ENCODE results near the gene GRIN3B. TPM values are rescaled to one million over a fixed set of nuclear protein-coding genes. Genes with fewer than 3 reads are reported as not detected.
A peak's percentile ranks its signal among the peaks of the same experiment; 100 is the strongest.
"Not testable (repeated sequence)": the region's sequence is repeated elsewhere in the genome, so short reads cannot be mapped to it uniquely, and the experiment has no call there.

Gene GRIN3B
- total RNA-seq, 1 experiment from 2014 or later, result 3.5 TPM

DNA sequence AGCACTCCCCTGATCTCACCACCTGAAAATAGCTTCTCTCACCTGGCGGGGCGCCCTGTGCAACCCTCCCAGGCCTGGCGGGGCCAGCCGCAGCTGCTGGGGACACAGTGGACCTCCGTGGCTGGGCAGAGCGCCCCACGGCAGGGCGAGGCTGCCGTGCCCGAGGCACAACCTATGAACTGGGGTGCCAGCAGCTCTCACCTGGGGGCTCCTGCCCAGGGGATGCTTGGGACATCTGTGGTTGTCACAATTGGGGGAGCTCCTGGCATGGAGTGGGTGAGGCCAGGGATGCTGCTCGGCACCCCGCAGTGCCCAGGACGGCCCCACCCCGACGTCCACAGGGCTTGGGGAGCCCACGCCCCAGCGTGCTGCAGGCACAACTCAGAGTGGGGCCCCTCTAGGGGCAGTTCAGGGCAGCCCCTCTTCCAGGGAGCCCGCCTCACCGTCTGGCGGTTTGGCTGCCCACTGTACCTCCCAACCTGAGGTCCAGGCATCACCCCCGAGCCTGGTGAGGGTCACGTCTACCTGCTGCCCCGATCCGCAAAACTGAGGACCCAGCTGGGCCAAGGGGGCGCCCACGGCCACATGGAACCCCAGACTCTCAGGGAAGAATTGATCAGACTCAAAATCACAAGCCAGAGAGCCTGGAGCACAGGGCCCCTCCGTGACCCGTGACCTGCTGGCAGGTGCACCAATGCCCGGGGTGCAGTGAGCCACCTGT, 15.0 kb downstream of the GRIN3B start:
- in situ Hi-C loops (cut with HindIII; ENCODE audit: low sequenced_read_pairs), result no loop called here
- DNase-seq (ENCODE audit: low spot score), result no peak

DNA sequence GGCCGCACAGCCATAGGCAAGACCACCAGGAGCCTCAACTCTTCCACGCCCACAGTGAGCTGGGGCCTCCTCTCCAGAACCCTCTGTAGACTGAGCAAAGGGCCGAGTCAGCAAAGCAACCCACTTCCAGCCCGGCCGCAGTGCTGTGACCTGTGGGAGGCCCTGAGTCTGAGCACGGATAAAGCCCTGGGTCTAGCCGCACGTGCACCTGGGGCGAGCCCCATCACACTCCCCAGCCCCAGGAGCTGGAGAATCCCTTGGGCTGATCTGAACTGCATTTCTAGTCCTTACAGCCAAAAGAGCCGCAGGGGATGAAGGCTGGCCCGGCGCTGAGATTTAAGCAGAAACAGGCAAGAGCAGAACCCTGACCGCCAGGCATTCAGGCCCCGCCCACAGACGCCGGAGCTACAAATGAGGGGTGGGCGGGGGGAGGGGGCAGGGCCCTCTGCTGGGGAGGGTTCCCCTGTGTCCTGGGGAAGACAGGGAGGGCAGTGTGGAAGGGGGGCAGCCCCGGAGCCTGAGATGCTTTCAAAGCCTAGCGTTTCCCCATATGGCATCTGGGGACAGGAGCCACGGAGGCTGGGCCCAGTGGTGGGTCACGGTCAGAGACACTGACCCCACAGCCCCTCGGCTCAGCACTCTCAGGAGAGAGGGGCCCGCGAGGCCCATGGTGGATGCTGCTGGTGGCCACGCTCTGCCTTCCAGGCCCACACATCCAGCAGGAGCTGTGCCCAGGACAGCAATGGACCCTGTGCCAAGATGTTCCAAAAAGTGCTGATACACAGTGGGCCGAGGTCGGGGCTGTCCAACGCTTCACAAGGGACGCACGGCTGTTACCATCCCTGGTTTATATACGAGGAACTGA, 15.8 kb downstream of the GRIN3B start:
- peak; percentile 23 for DNase-seq (ENCODE audit: low spot score)
- in situ Hi-C loops (cut with HindIII; ENCODE audit: low sequenced_read_pairs), result no loop called here

DNA sequence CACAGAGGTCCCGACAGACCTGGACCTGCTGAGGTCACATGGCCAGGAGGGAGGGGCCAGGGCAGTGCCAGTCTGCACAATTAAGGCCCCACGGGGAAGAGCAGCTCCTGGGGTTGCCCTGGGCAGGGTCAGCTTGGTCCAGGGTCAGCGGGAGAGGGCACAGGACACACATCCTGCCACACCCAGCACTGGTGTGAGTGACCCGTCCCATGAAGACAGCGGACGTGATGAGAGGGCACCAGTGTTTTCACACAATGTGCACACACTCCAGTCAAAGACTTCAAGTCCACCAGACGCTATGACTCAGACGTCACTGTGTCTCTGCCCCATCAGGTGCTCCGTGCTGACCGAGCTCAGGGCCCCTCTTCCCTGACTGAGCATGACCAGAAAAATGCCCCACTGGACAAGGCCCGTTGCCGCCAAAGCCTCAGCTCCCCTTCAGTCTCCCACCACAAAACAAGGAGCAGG, 16.5 kb downstream of the GRIN3B start:
- DNase-seq (ENCODE audit: low spot score), result peak; percentile 25
- in situ Hi-C loops (cut with HindIII; ENCODE audit: low sequenced_read_pairs), result no loop called here

DNA sequence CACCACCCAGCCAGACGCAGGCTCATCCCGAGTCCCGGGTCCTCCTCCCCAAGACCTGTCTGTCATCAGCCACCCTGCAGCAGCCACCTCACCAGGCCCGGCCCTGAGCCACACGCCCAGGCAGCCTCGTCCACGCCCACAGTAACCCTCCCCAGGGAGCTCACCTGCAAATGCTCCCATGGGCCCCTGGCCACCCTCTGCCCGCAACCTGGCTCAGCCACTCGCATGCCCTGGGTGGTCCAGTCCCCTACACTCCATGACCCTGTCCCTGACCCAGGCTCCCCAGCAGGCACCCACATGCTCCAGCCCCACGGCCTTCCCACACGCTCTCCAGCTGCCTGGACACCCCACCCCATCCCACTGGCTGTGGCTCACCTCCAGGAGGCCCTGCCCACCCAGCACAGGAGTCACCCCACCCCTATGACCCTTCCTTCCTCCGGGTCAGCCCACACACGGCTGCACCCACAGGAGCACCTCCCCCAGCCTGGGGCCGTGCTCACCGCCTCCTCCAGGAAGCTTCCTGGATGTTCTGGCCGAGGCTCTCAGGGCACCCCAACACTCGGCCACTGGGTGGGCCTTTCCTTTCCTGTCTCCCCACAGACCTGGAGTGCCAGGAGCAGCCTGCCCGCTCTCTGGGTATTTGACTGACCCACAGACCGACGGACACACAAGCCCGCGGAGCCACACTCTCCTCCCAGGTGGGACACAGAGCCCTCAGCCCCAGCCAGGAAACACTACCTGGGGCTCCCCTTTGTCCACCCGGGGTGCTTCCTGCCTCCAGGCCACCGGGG, 17.1 kb downstream of the GRIN3B start:
- DNase-seq (ENCODE audit: low spot score), result no peak
- in situ Hi-C loops (cut with HindIII; ENCODE audit: low sequenced_read_pairs), result no loop called here

- in situ Hi-C loops (cut with HindIII; ENCODE audit: low sequenced_read_pairs), result no loop called here
- DNase-seq (ENCODE audit: low spot score), result no peak
Observed at GRCh38 chr19:1017906-1018305, 17.7 kb downstream of the GRIN3B start.

GRCh38 chr19:1018393-1018792, 18.2 kb downstream of the GRIN3B start:
- in situ Hi-C loops (cut with HindIII; ENCODE audit: low sequenced_read_pairs), result no loop called here
- DNase-seq (ENCODE audit: low spot score), result no peak

DNA sequence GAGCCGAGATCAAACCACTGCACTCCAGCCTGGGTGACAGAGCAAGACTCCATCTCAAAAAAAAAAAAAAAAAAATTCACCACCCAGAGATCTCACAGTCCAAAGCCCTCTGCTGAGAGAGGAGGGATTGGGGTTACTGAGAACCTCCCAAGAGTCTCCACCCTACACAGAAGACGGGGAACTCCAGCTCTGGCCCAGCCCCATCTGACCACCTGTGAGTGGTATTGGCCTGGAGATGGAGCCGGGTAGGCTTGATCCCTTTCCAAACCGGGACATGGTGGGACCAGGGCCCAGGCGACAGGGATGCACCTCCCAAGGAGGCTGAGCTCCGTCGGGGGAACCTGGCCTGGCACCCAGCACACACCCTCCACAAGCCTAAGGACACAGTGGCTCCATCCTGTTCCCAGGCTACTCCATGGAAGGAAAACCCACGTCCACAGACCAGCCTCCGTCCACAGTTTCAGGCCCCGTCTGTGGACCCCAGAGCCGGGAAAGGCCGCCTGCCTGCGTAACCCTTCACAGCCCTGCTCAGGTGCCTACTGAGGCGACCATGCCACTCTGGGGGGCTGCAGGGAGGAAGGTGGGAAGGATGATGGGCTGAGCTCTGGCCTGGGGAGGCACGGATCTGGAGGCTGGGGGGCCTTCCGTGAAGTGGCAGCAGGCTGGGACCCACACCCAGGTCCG, 18.9 kb downstream of the GRIN3B start:
- in situ Hi-C loops (cut with HindIII; ENCODE audit: low sequenced_read_pairs), result no loop called here
- no peak for DNase-seq (ENCODE audit: low spot score)

- DNase-seq (ENCODE audit: low spot score), result no peak
- in situ Hi-C loops (cut with HindIII; ENCODE audit: low sequenced_read_pairs), result no loop called here
Observed at GRCh38 chr19:1019616-1019961, 19.4 kb downstream of the GRIN3B start.

- in situ Hi-C loops (cut with HindIII; ENCODE audit: low sequenced_read_pairs), result no loop called here
- no peak for DNase-seq (ENCODE audit: low spot score)
Observed at GRCh38 chr19:1019980-1020867, 20.0 kb downstream of the GRIN3B start.

GRCh38 chr19:1020868-1021425, 20.7 kb downstream of the GRIN3B start, which contains the start of gene TMEM259:
TSS of gene TMEM259 (minus strand) at chr19:1021123. CDS start at chr19:1020996, 127 bp downstream.
- in situ Hi-C loops (cut with HindIII; ENCODE audit: low sequenced_read_pairs), result no loop called here

DNA sequence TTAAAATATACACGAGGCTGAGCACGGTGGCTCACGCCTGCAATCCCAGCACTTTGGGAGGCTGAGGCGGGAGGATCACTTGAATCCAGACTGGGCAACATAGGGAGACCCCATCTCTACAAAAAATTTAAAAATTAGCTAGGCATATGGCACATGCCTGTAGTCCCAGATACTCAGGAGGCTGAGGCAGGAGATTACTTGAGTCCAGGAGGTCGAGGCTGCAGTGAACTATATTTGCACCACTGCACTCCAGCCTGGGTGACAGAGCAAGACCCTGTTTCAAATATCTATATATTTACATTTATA, 23.6 kb downstream of the GRIN3B start:
- in situ Hi-C loops (cut with HindIII; ENCODE audit: low sequenced_read_pairs); DNase-seq (ENCODE audit: low spot score): not testable (repeated sequence)

More at GRCh38 chr19:1020868-1021425, 20.7 kb downstream of the GRIN3B start, which contains the start of gene TMEM259:
- DNase-seq (ENCODE audit: low spot score), result peak; percentile 97

DNA sequence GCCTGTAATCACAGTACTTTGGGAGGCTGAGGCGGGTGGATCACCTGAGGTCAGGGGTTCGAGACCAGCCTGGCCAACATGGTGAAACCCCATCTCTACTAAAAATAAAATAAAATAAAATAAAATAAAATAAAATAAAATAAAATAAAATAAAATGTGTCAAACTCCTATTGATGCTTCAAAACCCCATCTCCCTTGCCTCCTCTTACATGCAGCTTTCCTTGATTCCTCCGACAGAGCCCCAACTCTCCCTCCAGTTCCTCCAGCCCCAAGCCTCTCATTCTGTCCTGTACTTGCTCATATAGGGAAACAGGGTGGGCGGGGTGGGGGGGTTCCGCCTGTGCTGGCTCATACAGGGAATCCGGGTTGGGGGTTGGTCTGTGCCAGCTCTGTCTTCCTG, 24.9 kb downstream of the GRIN3B start:
- DNase-seq (ENCODE audit: low spot score); in situ Hi-C loops (cut with HindIII; ENCODE audit: low sequenced_read_pairs): not testable (repeated sequence)

DNA sequence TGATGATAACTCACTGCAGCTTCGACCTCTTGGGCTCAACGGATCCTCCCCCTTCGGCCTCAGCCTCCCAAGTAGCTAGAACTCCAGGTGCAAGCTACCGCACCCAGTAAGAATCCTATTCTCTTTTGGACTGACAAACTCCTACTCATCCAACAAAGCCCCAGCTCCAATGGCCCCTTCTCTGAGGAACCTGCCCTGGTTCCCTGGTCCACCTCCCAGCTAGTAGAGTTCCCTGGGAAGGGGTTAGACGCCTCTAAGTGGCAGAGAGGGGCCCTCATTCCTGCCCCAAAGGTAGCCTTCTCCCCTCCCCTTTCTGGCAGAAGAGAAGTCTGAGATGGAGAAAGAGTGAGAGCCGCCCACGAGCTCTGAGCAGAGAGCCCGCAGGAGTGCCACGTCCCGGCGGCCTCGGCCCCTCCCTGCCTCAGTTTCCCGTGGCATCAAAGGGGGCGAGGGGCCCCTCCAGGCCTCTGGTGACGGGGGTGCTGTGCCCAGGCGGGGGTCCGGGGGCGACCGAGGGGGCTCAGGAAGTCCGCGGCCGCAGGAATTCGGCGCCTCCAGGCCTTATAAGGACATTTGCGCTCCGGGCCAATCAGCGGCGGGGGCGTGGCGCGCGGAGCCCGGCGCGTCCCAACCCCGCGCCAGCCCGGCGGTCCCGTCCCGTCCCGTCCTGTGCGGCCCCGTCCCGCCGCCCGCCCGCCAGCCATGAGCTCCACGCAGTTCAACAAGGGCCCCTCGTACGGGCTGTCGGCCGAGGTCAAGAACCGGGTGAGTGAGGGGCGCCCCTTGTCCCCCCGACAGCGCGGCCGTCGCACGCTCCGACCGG, 26.0 kb downstream of the GRIN3B start, which contains the start of gene CNN2:
Gene CNN2 (plus strand): TSS at position 649 of the 823 bp plus-strand sequence. CDS start 54 bp downstream, at position 703.
- DNase-seq (ENCODE audit: low spot score), result peak; percentile 33
- in situ Hi-C loops (cut with HindIII; ENCODE audit: low sequenced_read_pairs), result no loop called here

- in situ Hi-C loops (cut with HindIII; ENCODE audit: low sequenced_read_pairs), result no loop called here
- DNase-seq (ENCODE audit: low spot score), result no peak
Observed at GRCh38 chr19:1026783-1027649, 26.8 kb downstream of the GRIN3B start.

DNA sequence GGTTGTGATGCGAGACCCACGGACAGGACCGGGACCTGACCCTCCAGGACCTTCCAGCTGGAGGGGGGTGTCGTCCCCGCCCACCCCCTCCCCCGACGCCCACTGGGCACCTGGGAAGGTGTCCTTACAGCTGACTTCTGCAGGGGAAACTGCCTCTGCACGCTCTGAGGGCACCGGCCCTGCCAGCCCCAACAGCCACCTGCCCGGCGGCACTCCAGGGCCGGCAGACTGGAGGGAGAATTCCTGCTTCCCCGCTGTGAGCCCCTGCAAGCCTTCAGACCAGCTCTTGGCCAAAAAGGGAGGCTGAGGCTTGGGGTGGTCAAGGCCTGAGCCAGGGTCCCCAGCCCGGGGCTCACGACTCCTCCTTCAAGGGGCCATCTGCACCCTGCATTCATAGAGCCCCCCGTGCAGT, 27.4 kb downstream of the GRIN3B start:
- DNase-seq (ENCODE audit: low spot score), result no peak
- in situ Hi-C loops (cut with HindIII; ENCODE audit: low sequenced_read_pairs), result no loop called here
